Skeletal muscle cell (primary cell): Measurements from ENCODE around the gene USP7.

Experiments used
- DNase-seq: peaks from one replicate; pipeline ENCODE4 v3.0.0-alpha.2; 2010; ENCODE audit warnings: low read depth
- H3K4me3 ChIP-seq: 2 replicates; pipeline ENCODE4 v1.5.1; 2011; ENCODE audit warnings: low read depth, mild to moderate bottlenecking, control low read depth, low read length, moderate library complexity

The USP7 gene

GRCh38 chr16:8956265-8957062, 7.2 kb downstream of the USP7 start:
- no peak for DNase-seq

GRCh38 chr16:8955828-8956227, 7.9 kb downstream of the USP7 start:
- no peak overlapping the region for H3K4me3 ChIP-seq
- no peak for DNase-seq

More at GRCh38 chr16:8956265-8957062, 7.2 kb downstream of the USP7 start:
- H3K4me3 ChIP-seq = no peak overlapping the region

GRCh38 chr16:8953064-8953463, 10.6 kb downstream of the USP7 start:
- no peak overlapping the region for H3K4me3 ChIP-seq
- DNase-seq = no peak

- no peak overlapping the region for H3K4me3 ChIP-seq
- no peak for DNase-seq
Observed at GRCh38 chr16:8952281-8952751, 11.4 kb downstream of the USP7 start.

- DNase-seq = no peak
- H3K4me3 ChIP-seq = no peak overlapping the region
Observed at GRCh38 chr16:8951447-8952280, 12.0 kb downstream of the USP7 start.

- no peak overlapping the region for H3K4me3 ChIP-seq
- DNase-seq = no peak
Observed at GRCh38 chr16:8950580-8951077, 13.1 kb downstream of the USP7 start.

GRCh38 chr16:8949536-8950418, 13.9 kb downstream of the USP7 start:
- DNase-seq = no peak
- no peak overlapping the region for H3K4me3 ChIP-seq

- DNase-seq = no peak
- H3K4me3 ChIP-seq = no peak overlapping the region
Observed at GRCh38 chr16:8948831-8949230, 14.9 kb downstream of the USP7 start.

GRCh38 chr16:8948069-8948593, 15.6 kb downstream of the USP7 start:
- no peak overlapping the region for H3K4me3 ChIP-seq
- DNase-seq = no peak

- DNase-seq = no peak
- H3K4me3 ChIP-seq = no peak overlapping the region
Observed at GRCh38 chr16:8946544-8946943, 17.2 kb downstream of the USP7 start.

GRCh38 chr16:8945626-8946296, 17.9 kb downstream of the USP7 start:
- no peak for DNase-seq

GRCh38 chr16:8943966-8944759, 19.5 kb downstream of the USP7 start:
- no peak overlapping the region for H3K4me3 ChIP-seq

More at GRCh38 chr16:8945626-8946296, 17.9 kb downstream of the USP7 start:
- no peak overlapping the region for H3K4me3 ChIP-seq

GRCh38 chr16:8943001-8943763, 20.5 kb downstream of the USP7 start:
- DNase-seq = no peak
- H3K4me3 ChIP-seq = no peak overlapping the region

More at GRCh38 chr16:8943966-8944759, 19.5 kb downstream of the USP7 start:
- no peak for DNase-seq

GRCh38 chr16:8941718-8942344, 21.9 kb downstream of the USP7 start:
- DNase-seq = no peak
- H3K4me3 ChIP-seq = no peak overlapping the region

GRCh38 chr16:8937803-8938202, 25.9 kb downstream of the USP7 start:
- H3K4me3 ChIP-seq = no peak overlapping the region

GRCh38 chr16:8936421-8936820, 27.3 kb downstream of the USP7 start:
- H3K4me3 ChIP-seq = no peak overlapping the region
- DNase-seq = no peak

More at GRCh38 chr16:8937803-8938202, 25.9 kb downstream of the USP7 start:
- no peak for DNase-seq

- no peak for DNase-seq
Observed at GRCh38 chr16:8935989-8936388, 27.7 kb downstream of the USP7 start.

More at GRCh38 chr16:8935989-8936388, 27.7 kb downstream of the USP7 start:
- H3K4me3 ChIP-seq = no peak overlapping the region
